ENCODE results near the gene MARVELD1. TPM values are rescaled to one million over a fixed set of nuclear protein-coding genes. Genes with fewer than 3 reads are reported as not detected.

The MARVELD1 gene
- total and polyA plus RNA-seq, 12 donors: 4.2 to 23.5 (median 10.0) TPM

DNA sequence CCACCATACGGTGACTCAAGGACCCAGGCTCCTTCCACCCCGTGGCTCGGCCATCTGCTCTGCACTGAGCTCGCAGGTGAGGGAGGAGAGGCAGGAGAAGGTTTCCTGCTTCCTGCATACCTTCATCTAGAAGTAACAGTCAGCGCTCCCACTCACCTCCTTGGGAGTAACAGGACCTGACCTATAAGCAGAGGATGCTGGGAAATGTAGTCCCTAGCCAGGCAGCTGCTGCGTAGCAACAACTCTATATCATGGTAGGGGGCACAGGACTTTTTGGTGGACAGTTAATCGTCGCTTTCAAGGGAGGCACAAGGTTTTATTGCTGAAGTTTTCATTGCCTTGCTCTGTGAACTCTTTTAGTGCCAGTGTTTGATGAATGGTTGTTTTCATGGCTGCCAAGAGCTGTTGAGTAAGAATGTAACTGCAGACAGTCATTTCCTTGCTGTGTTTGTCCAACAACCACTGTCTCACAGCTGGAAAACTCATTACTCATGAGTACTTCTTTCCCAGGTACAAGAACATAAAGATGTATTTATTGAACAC, 13.2 kb downstream of the MARVELD1 start:
- intact Hi-C loops (cut with DNase I): no loop called here
- no peak for TF ChIP-seq POLR2A (IDR thresholded peaks at IDR 0.05)
- TF ChIP-seq CTCF (IDR thresholded peaks at IDR 0.05): no peak
- H3K36me3 ChIP-seq (replicated peaks in 1 of 2): no peaks in the 10 kb centered on the region

GRCh38 chr10:97729014-97729413, 15.5 kb downstream of the MARVELD1 start:
- Histone ChIP-seq H3K27me3 (no peaks in the 10 kb centered on the region), H3K36me3 (replicated peaks in 1 of 2) (no peaks in the 10 kb centered on the region), H3K27ac (no peak overlapping the region), H3K9me3 (replicated peaks in 1 of 3) (no peaks in the 10 kb centered on the region), H3K4me3 (no peak overlapping the region), H3K4me1 (replicated peaks in 1 of 2) (no peaks in the 10 kb centered on the region)
- WGBS, 4 donors: 82 to 91% (median 88%) methylated on average over 5 of the region's 5 CpGs
- intact Hi-C loops (cut with DNase I): no loop called here
- no peak for DNase-seq
- no peak for TF ChIP-seq POLR2A (IDR thresholded peaks at IDR 0.05)
- TF ChIP-seq CTCF (IDR thresholded peaks at IDR 0.05): no peak

More for the DNA sequence above, 13.2 kb downstream of the MARVELD1 start:
- Histone ChIP-seq H3K27me3 (no peaks in the 10 kb centered on the region), H3K4me1 (replicated peaks in 1 of 2) (no peaks in the 10 kb centered on the region), H3K27ac (peak overlapping the region in 1 of 5 donors; percentile 66), H3K9me3 (replicated peaks in 1 of 3) (no peaks in the 10 kb centered on the region), H3K4me3 (peak overlapping the region in 1 of 4 donors; percentile 11)
- WGBS, 4 donors: 24 to 39% (median 35%) methylated on average over 7 to 8 of the region's 8 CpGs
- DNase-seq: peak in 6 of 7 donors; percentile 42 to 73 (median 59)

- TF ChIP-seq CTCF (IDR thresholded peaks at IDR 0.05) (peak; percentile 65 to 95 (median 92)), POLR2A (IDR thresholded peaks at IDR 0.05) (no peak)
- H3K36me3 ChIP-seq (replicated peaks in 1 of 2): no peaks in the 10 kb centered on the region
- no peaks in the 10 kb centered on the region for H3K4me1 ChIP-seq (replicated peaks in 1 of 2)
- no peak overlapping the region for H3K27ac ChIP-seq
- WGBS, 4 donors: 54 to 60% (median 56%) methylated on average over 8 to 9 of the region's 9 CpGs
- no peaks in the 10 kb centered on the region for H3K9me3 ChIP-seq (replicated peaks in 1 of 3)
- no peak overlapping the region for H3K4me3 ChIP-seq
- H3K27me3 ChIP-seq: no peaks in the 10 kb centered on the region
- intact Hi-C loops (cut with DNase I): loop anchor here (5.0 to 10.0 kb wide), 2 partner anchors 34 to 157 kb away; partner anchors contain the start of gene ANKRD2 (in 1 of the 2)
- DNase-seq: peak; percentile 68 to 90 (median 72)
These were observed 18.0 kb downstream of the MARVELD1 start for GRCh38 chr10:97731346-97732051.

- Histone ChIP-seq H3K27ac (no peak overlapping the region), H3K4me1 (replicated peaks in 1 of 2) (no peaks in the 10 kb centered on the region), H3K36me3 (replicated peaks in 1 of 2) (no peaks in the 10 kb centered on the region), H3K9me3 (replicated peaks in 1 of 3) (no peaks in the 10 kb centered on the region), H3K27me3 (no peaks in the 10 kb centered on the region), H3K4me3 (no peak overlapping the region)
- WGBS, 4 donors: 53 to 65% (median 62%) methylated on average over 4 of the region's 4 CpGs
- no peak for DNase-seq
- no peak for TF ChIP-seq POLR2A (IDR thresholded peaks at IDR 0.05)
- TF ChIP-seq CTCF (IDR thresholded peaks at IDR 0.05): no peak
- intact Hi-C loops (cut with DNase I): loop anchor here (5.0 to 10.0 kb wide), 2 partner anchors 35 to 157 kb away; partner anchors contain the start of gene ANKRD2 (in 1 of the 2)
These were observed 18.5 kb downstream of the MARVELD1 start for GRCh38 chr10:97732052-97732359.
